ENCODE data around the gene CAMK1D.

The CAMK1D gene

GRCh38 chr10:12409161-12409560, 59.8 kb downstream of the CAMK1D start:
- TF ChIP-seq ZNF146 (tag by site-specific recombination; IDR thresholded peaks at IDR 0.05) (no peak), IKZF3 (tag by site-specific recombination; IDR thresholded peaks at IDR 0.05) (no peak), HOXC10 (CRISPR knock-in tag; IDR thresholded peaks at IDR 0.05) (no peak), ZFHX2 (tag by site-specific recombination; conservative IDR thresholded peaks at IDR 0.05) (no peak), ZNF175 (tag by site-specific recombination; IDR thresholded peaks at IDR 0.05) (no peak), ZNF274 (IDR thresholded peaks at IDR 0.05; ENCODE audit: low read length) (no peak), ZNF274 (tag by site-specific recombination; IDR thresholded peaks at IDR 0.05; ENCODE audit: borderline replicate concordance) (no peak), ZFP69B (tag by site-specific recombination; IDR thresholded peaks at IDR 0.05) (no peak), ZNF214 (tag by site-specific recombination; IDR thresholded peaks at IDR 0.05; ENCODE audit: borderline replicate concordance) (no peak), ZNF785 (tag by site-specific recombination; IDR thresholded peaks at IDR 0.05) (no peak), ZBTB48 (tag by site-specific recombination; IDR thresholded peaks at IDR 0.05) (no peak), ZNF416 (tag by site-specific recombination; IDR thresholded peaks at IDR 0.05) (no peak), ZBTB17 (tag by site-specific recombination; IDR thresholded peaks at IDR 0.05) (no peak), ZNF654 (tag by site-specific recombination; IDR thresholded peaks at IDR 0.05; ENCODE audit: low read depth) (no peak), SALL2 (tag by site-specific recombination; IDR thresholded peaks at IDR 0.05; ENCODE audit: borderline replicate concordance) (no peak), ZNF132 (tag by site-specific recombination; IDR thresholded peaks at IDR 0.05; ENCODE audit: borderline replicate concordance) (no peak), ZSCAN16 (tag by site-specific recombination; IDR thresholded peaks at IDR 0.05) (no peak)
- TF ChIP-seq, protein P1, sequence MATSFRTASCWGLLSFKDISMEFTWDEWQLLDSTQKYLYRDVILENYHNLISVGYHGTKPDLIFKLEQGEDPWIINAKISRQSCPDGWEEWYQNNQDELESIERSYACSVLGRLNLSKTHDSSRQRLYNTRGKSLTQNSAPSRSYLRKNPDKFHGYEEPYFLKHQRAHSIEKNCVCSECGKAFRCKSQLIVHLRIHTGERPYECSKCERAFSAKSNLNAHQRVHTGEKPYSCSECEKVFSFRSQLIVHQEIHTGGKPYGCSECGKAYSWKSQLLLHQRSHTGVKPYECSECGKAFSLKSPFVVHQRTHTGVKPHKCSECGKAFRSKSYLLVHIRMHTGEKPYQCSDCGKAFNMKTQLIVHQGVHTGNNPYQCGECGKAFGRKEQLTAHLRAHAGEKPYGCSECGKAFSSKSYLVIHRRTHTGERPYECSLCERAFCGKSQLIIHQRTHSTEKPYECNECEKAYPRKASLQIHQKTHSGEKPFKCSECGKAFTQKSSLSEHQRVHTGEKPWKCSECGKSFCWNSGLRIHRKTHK (tag by site-specific recombination; IDR thresholded peaks at IDR 0.05), result no peak
- TF ChIP-seq, protein P2, sequence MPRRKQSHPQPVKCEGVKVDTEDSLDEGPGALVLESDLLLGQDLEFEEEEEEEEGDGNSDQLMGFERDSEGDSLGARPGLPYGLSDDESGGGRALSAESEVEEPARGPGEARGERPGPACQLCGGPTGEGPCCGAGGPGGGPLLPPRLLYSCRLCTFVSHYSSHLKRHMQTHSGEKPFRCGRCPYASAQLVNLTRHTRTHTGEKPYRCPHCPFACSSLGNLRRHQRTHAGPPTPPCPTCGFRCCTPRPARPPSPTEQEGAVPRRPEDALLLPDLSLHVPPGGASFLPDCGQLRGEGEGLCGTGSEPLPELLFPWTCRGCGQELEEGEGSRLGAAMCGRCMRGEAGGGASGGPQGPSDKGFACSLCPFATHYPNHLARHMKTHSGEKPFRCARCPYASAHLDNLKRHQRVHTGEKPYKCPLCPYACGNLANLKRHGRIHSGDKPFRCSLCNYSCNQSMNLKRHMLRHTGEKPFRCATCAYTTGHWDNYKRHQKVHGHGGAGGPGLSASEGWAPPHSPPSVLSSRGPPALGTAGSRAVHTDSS (tag by site-specific recombination; IDR thresholded peaks at IDR 0.05), result no peak
- TF ChIP-seq, protein P3, sequence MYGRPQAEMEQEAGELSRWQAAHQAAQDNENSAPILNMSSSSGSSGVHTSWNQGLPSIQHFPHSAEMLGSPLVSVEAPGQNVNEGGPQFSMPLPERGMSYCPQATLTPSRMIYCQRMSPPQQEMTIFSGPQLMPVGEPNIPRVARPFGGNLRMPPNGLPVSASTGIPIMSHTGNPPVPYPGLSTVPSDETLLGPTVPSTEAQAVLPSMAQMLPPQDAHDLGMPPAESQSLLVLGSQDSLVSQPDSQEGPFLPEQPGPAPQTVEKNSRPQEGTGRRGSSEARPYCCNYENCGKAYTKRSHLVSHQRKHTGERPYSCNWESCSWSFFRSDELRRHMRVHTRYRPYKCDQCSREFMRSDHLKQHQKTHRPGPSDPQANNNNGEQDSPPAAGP (tag by site-specific recombination; IDR thresholded peaks at IDR 0.05), result no peak
- ChIA-PET POLR2A (interaction anchor here (0.6 to 0.7 kb wide), 2 partner anchors 35 to 291 kb away, joined by 4 to 5 read pairs; no protein-coding TSS in a partner anchor), CTCF (no interaction called here)
- Histone ChIP-seq H3K4me1 (ENCODE audit: control insufficient read depth, insufficient read depth, low read length) (peaks cover 12% of the 10 kb centered on the region; the same call in 1 of the 2 replicates), H3K27ac (ENCODE audit: extremely low read depth, low read depth, low read length) (no peak overlapping the region), H3K36me3 (ENCODE audit: control insufficient read depth in 2 of 2, insufficient read depth in 1 of 2, low read length in 2 of 2) (no peaks in the 10 kb centered on the region), H3K4me3 (ENCODE audit: low read depth, low read length) (no peak overlapping the region), H3K9me3 (ENCODE audit: control insufficient read depth, insufficient read depth, low read depth, low read length) (no peaks in the 10 kb centered on the region)

DNA sequence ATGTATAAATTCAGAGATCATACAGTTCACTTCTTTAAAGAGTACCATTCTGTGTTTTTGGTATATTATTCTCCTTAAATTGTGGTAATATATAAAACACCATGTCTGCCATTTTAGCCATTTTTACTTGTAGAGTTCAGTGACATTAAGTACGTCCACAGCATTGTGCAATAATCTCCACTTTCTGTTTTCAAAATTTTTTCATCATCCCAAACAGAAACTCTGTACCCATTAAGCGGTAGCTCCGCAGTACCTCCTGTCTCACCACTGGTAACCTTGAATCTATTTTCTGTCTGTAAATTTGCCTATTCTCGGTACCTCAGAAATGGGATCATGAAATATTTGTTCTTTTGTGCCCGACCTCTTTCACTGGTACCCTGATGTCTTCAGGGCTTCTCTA, 60.3 kb downstream of the CAMK1D start:
- Histone ChIP-seq H3K4me1 (ENCODE audit: control insufficient read depth, insufficient read depth, low read length) (peaks cover 12% of the 10 kb centered on the region; the same call in 1 of the 2 replicates), H3K4me3 (ENCODE audit: low read depth, low read length) (no peak overlapping the region), H3K36me3 (ENCODE audit: control insufficient read depth in 2 of 2, insufficient read depth in 1 of 2, low read length in 2 of 2) (no peaks in the 10 kb centered on the region), H3K27ac (ENCODE audit: extremely low read depth, low read depth, low read length) (no peak overlapping the region), H3K9me3 (ENCODE audit: control insufficient read depth, insufficient read depth, low read depth, low read length) (no peaks in the 10 kb centered on the region)
- no peak for TF ChIP-seq SALL2 (tag by site-specific recombination; IDR thresholded peaks at IDR 0.05; ENCODE audit: borderline replicate concordance)
- TF ChIP-seq ZNF394 (tag by site-specific recombination; IDR thresholded peaks at IDR 0.05; ENCODE audit: borderline replicate concordance), result no peak
- no peak for TF ChIP-seq ZNF266 (tag by site-specific recombination; IDR thresholded peaks at IDR 0.05; ENCODE audit: low read depth)
- TF ChIP-seq ZNF830 (tag by site-specific recombination; IDR thresholded peaks at IDR 0.05; ENCODE audit: low read depth), result no peak
- no peak for TF ChIP-seq HOXC10 (CRISPR knock-in tag; IDR thresholded peaks at IDR 0.05)
- TF ChIP-seq RBAK (tag by site-specific recombination; IDR thresholded peaks at IDR 0.05), result no peak
- no peak for TF ChIP-seq ZNF558 (tag by site-specific recombination; IDR thresholded peaks at IDR 0.05)
- no peak for TF ChIP-seq ZNF677 (tag by site-specific recombination; IDR thresholded peaks at IDR 0.05)
- no peak for TF ChIP-seq ZNF580 (tag by site-specific recombination; IDR thresholded peaks at IDR 0.05)
- no peak for TF ChIP-seq KLF16 (tag by site-specific recombination; IDR thresholded peaks at IDR 0.05)
- POLR2A ChIA-PET, result interaction anchor here (0.6 kb wide), 1 partner anchor 35 kb away, joined by 5 read pairs; no protein-coding TSS in a partner anchor
- CTCF ChIA-PET, result no interaction called here

Measured in HEK293 (cell line).